ENCODE data around the gene ABCC8. TPM values are rescaled to one million over a fixed set of nuclear protein-coding genes. Genes with fewer than 3 reads are reported as not detected.
A peak's percentile ranks its signal among the peaks of the same experiment; 100 is the strongest.

Gene ABCC8
- total RNA-seq, 3 donors from 2014 or later: not detected

GRCh38 chr11:17391493-17392355 lies 84.9 kb downstream of the ABCC8 start:
- Mint-ChIP-seq H3K4me3 (no peak overlapping the region), H3K36me3 (ENCODE audit: insufficient read depth) (no peaks in the 10 kb centered on the region), H3K9me3 (no peaks in the 10 kb centered on the region), H3K27me3 (ENCODE audit: low read depth) (peaks cover 2% of the 10 kb centered on the region), H3K4me1 (ENCODE audit: low read depth) (peaks cover 3% of the 10 kb centered on the region)
- ATAC-seq: no peak
- DNase-seq: no peak

DNA sequence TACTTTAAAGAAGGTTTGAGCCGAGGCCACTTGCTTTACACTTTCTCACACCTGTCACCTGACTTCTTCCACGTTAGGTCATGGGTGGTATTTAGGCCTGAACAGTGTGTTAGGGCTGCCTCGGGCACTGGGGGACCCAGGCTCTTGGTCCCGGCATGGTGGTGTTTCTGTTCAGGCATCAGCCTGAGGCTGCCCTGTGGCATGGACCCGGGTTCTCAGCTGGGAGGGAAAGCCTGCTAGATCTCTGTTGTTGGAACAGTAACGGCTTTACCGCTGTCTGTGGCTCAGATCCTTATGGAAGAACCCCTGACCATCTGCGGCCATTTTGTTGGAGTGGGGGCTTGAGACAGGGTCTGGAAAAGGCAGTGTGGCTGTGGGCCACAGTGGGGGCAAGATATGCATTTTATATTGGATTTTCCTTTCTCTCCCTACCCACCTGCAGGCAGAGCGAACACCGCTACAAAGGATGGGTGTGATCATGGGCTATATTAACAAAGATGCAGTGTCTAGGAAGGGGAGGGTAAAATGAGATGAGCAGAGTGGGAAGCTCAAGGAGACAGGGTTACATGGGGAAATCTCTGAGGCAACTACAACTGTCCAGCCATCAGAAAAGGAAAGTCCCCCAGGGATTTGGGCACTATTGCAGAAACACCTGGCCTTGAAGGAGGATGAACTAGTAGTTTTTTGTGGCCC lies 86.5 kb downstream of the ABCC8 start:
- ATAC-seq (no peak), DNase-seq (no peak)
- Mint-ChIP-seq H3K4me3 (peak overlapping the region; percentile 71), H3K27me3 (ENCODE audit: low read depth) (peaks cover 2% of the 10 kb centered on the region), H3K36me3 (ENCODE audit: insufficient read depth) (no peaks in the 10 kb centered on the region), H3K9me3 (no peaks in the 10 kb centered on the region), H3K4me1 (ENCODE audit: low read depth) (peaks cover 3% of the 10 kb centered on the region)

DNA sequence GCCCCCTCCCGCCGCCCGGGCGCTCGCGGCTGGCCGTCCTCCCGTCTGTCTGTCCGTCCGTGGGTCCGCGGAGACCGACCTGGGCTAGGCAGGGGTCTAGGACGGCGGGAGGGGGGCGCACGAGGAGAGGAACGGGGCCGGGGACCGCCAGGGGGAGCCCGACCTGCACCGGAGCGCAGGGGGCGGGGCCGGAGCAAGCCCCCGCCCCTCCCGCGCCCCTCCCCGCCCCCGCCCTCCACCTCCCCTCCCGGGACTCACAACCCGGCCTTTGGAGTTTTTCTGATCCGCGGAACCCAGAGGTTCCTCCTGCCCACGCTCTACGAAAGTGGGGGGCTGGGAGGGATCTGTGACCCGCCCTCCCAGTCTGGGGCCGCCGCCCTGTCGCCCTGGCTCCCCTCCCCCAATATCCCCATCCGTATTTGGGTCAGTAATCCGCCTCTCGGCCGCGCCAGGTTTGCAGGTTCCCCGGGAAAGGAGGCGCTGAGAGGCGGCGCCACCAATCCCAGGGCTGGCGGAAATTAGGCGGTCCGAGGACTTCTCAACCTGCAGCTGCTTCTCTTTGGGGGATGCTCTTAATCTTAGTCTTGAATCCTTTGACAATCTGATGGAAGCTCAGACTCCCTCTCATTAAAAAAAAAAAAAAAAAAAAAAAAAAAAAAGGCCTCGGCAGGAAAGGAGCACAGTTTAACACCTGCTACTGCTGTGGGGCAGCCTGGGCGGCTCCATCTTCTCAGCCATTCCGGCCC lies 87.3 kb downstream of the ABCC8 start:
- Mint-ChIP-seq H3K27me3 (ENCODE audit: low read depth) (peaks cover 2% of the 10 kb centered on the region), H3K4me3 (peak overlapping the region; percentile 82), H3K4me1 (ENCODE audit: low read depth) (peaks cover 3% of the 10 kb centered on the region), H3K9me3 (no peaks in the 10 kb centered on the region), H3K36me3 (ENCODE audit: insufficient read depth) (no peaks in the 10 kb centered on the region)
- peak; percentile 80 to 83 for ATAC-seq
- DNase-seq: peak; percentile 81

GRCh38 chr11:17388609-17389210 lies 87.9 kb downstream of the ABCC8 start, which contains the start of gene KCNJ11:
Gene KCNJ11, minus strand, starts transcription at chr11:17388659. Its CDS starts 568 bp downstream, at chr11:17388091.
- DNase-seq (no peak), ATAC-seq (peak; percentile 70 to 77)
- peaks cover 3% of the 10 kb centered on the region for H3K4me1 Mint-ChIP-seq (ENCODE audit: low read depth)
- peaks cover 2% of the 10 kb centered on the region for H3K27me3 Mint-ChIP-seq (ENCODE audit: low read depth)
- no peaks in the 10 kb centered on the region for H3K9me3 Mint-ChIP-seq
- no peaks in the 10 kb centered on the region for H3K36me3 Mint-ChIP-seq (ENCODE audit: insufficient read depth)
- peak within 1 kb of the TSS; percentile 82 for H3K4me3 Mint-ChIP-seq

GRCh38 chr11:17387811-17388210 lies 88.8 kb downstream of the ABCC8 start:
- no peaks in the 10 kb centered on the region for H3K36me3 Mint-ChIP-seq (ENCODE audit: insufficient read depth)
- DNase-seq (no peak), ATAC-seq (no peak)
- peaks cover 3% of the 10 kb centered on the region for H3K4me1 Mint-ChIP-seq (ENCODE audit: low read depth)
- peak overlapping the region; percentile 21 for H3K4me3 Mint-ChIP-seq
- no peaks in the 10 kb centered on the region for H3K9me3 Mint-ChIP-seq
- peaks cover 2% of the 10 kb centered on the region for H3K27me3 Mint-ChIP-seq (ENCODE audit: low read depth)

DNA sequence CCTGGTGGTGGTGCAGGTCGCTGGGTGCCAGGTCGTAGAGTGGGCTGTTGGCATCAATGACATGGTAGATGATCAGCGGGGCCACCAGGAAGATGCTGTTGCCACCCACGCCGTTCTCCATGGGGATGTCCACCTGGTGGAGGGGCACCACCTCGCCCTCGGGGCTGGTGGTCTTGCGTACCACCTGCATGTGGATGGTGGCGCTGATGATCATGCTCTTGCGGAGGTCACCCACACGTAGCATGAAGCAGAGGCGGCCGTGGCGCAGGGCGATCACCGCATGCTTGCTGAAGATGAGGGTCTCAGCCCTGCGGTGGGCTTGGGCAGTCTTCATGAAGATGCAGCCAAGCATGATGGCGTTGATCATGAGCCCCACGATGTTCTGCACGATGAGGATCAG lies 89.4 kb downstream of the ABCC8 start:
- Mint-ChIP-seq H3K27me3 (ENCODE audit: low read depth) (peaks cover 2% of the 10 kb centered on the region), H3K9me3 (no peaks in the 10 kb centered on the region), H3K36me3 (ENCODE audit: insufficient read depth) (no peaks in the 10 kb centered on the region), H3K4me3 (no peak overlapping the region), H3K4me1 (ENCODE audit: low read depth) (peaks cover 3% of the 10 kb centered on the region)
- no peak for ATAC-seq
- DNase-seq: no peak

DNA sequence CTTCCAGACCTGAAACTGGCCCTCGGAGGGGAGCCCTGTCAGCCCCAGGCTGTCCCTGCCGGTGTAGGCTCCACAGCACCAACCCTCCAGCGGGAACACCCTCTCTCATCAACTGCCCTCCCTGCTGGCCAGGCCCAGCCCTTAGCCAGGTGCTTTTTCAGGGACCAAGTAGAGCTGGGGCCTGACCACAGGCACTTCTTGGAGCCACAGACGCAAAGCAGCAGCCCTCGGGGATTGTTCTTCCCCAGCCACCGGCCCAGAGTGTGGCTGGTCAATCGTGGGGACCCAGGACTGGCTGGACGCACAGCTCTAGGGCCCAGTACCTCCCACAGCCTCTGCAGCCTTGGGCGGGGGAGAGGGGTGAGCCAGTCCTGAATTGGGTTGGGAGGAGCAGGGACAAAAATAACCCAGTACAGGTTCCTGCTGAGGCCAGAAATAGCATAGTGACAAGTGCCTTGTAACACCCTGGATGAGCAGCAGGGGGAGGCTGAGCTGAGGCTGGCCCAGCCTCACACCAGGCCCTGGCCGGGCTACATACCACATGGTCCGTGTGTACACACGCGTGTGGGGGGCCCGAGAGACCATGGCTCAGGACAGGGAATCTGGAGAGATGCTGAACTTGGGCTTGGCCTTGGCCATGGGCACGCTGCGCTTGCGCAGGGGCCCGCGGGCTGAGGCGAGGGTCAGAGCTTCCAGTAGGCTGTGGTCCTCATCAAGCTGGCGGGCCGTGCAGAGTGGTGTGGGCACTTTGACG lies 90.1 kb downstream of the ABCC8 start:
- ATAC-seq: peak; percentile 41 to 57
- H3K36me3 Mint-ChIP-seq (ENCODE audit: insufficient read depth): no peaks in the 10 kb centered on the region
- peaks cover 2% of the 10 kb centered on the region for H3K27me3 Mint-ChIP-seq (ENCODE audit: low read depth)
- no peaks in the 10 kb centered on the region for H3K9me3 Mint-ChIP-seq
- DNase-seq: peak; percentile 16
- peaks cover 3% of the 10 kb centered on the region for H3K4me1 Mint-ChIP-seq (ENCODE audit: low read depth)
- no peak overlapping the region for H3K4me3 Mint-ChIP-seq

GRCh38 chr11:17385926-17386325 lies 90.7 kb downstream of the ABCC8 start:
- Mint-ChIP-seq H3K36me3 (ENCODE audit: insufficient read depth) (no peaks in the 10 kb centered on the region), H3K4me1 (ENCODE audit: low read depth) (peaks cover 3% of the 10 kb centered on the region), H3K9me3 (no peaks in the 10 kb centered on the region), H3K27me3 (ENCODE audit: low read depth) (peaks cover 2% of the 10 kb centered on the region), H3K4me3 (no peak overlapping the region)
- no peak for ATAC-seq
- DNase-seq: no peak

- DNase-seq: no peak
- Mint-ChIP-seq H3K4me3 (no peak overlapping the region), H3K9me3 (no peaks in the 10 kb centered on the region), H3K36me3 (ENCODE audit: insufficient read depth) (no peaks in the 10 kb centered on the region), H3K4me1 (ENCODE audit: low read depth) (peaks cover 3% of the 10 kb centered on the region), H3K27me3 (ENCODE audit: low read depth) (peaks cover 2% of the 10 kb centered on the region)
- no peak for ATAC-seq
These were observed 91.2 kb downstream of the ABCC8 start for GRCh38 chr11:17385492-17385891.

- H3K4me1 Mint-ChIP-seq (ENCODE audit: low read depth): no peaks in the 10 kb centered on the region
- ATAC-seq: peak; percentile 54 to 60
These were observed 92.6 kb downstream of the ABCC8 start for GRCh38 chr11:17384002-17384511.

DNA sequence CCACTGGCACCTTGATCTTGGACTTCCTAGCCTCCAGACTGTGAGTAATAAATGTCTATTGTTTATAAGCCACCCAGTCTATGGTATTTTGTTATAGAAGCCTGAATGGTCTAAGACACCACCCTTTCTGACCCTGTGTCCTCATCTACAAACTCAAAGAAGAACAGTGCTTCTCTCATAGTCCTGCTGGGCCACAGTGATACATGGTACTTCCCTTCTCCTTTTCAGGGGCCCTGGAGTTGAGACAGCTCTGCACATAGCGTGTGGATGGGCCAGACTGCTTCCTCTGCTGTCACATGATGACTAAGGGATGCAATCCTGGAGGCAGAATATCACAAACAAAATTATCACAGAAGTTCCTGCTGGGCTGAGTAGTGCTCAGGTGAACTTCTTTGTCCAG lies 93.2 kb downstream of the ABCC8 start:
- Mint-ChIP-seq H3K9me3 (no peaks in the 10 kb centered on the region), H3K27me3 (ENCODE audit: low read depth) (peaks cover 2% of the 10 kb centered on the region), H3K4me1 (ENCODE audit: low read depth) (no peaks in the 10 kb centered on the region), H3K4me3 (no peak overlapping the region), H3K36me3 (ENCODE audit: insufficient read depth) (no peaks in the 10 kb centered on the region)
- ATAC-seq (no peak), DNase-seq (no peak)

More at GRCh38 chr11:17384002-17384511, 92.6 kb downstream of the ABCC8 start:
- Mint-ChIP-seq H3K4me3 (no peak overlapping the region), H3K27me3 (ENCODE audit: low read depth) (peaks cover 2% of the 10 kb centered on the region), H3K36me3 (ENCODE audit: insufficient read depth) (no peaks in the 10 kb centered on the region), H3K9me3 (no peaks in the 10 kb centered on the region)
- peak; percentile 76 for DNase-seq

DNA sequence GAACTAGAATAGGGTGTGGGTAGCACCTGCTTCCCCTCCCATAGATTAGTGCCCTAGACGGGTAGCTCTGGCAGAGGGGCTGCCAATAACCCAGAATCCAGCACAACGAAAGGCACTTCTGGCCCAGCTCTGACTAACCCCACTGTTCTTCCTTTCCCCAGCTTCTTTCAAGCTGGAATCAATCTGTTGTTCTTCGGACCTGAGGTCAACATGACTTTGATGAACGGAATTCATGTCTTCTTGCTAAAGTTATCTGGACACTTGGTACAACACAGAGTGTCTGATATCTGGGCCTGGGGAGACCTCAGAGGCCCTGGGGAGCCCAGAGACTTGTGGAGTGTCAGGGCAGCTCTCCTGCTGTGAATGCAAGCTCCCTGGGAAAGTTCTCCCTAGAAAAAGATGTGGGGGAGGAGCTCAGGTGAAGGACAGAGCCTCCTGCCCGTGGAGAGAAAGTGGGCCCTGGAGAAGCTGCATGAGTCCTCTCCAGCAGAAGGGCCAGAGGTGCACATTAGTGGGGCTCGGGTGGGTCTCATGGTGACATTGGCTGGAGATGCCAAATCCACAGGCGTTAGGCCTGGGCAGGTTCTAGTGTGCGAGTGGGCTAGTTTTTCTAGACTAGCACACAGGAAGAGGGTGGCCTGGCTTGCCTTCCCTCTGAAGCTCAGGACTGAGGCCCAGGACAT lies 94.5 kb downstream of the ABCC8 start:
- DNase-seq (no peak), ATAC-seq (no peak)
- Mint-ChIP-seq H3K4me1 (ENCODE audit: low read depth) (no peaks in the 10 kb centered on the region), H3K27me3 (ENCODE audit: low read depth) (no peaks in the 10 kb centered on the region), H3K4me3 (no peak overlapping the region), H3K36me3 (ENCODE audit: insufficient read depth) (no peaks in the 10 kb centered on the region), H3K9me3 (no peaks in the 10 kb centered on the region)

DNA sequence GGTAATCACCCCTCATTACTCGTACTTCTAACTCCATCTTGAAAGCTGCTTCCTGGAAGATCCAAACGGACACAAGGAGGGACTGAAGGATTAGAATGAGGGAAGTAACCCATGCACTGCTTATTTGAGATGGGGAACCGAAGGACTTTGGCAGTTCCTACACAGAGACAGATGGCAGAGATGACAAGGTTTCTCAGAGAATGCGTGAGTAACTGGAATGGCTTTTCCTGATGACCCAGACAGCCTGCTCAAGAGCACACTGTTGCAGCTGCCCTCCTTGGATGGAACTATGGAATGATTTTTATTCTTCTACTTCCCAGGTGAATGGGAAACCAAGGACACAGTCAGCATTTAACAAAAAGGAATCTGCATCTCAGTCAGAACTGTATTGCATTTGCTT lies 95.5 kb downstream of the ABCC8 start:
- Mint-ChIP-seq H3K27me3 (ENCODE audit: low read depth) (no peaks in the 10 kb centered on the region), H3K9me3 (no peaks in the 10 kb centered on the region), H3K4me1 (ENCODE audit: low read depth) (no peaks in the 10 kb centered on the region), H3K4me3 (no peak overlapping the region), H3K36me3 (ENCODE audit: insufficient read depth) (no peaks in the 10 kb centered on the region)
- ATAC-seq (no peak), DNase-seq (no peak)

Data from activated T-cell treated with anti-CD3 and anti-CD28 coated beads, Interleukin-2, amount 50 U/mL, for 4 hours (primary cell).